Kidney (tissue), 14 donors: ENCODE data around the gene EIF4A2. TPM values are rescaled to one million over a fixed set of nuclear protein-coding genes. Genes with fewer than 3 reads are reported as not detected.
"Not testable (repeated sequence)": the region's sequence is repeated elsewhere in the genome, so short reads cannot be mapped to it uniquely, and the experiment has no call there.

Experiments used
- DNase-seq, 5 donors: peaks; one replicate each; pipeline ENCODE4 v3.0.0-alpha.2; 2013 to 2020
- FAIRE-seq: peaks from 2 replicates; lab custom pipeline; 2012; peaks lifted over from hg19 to GRCh38; lab: Jason Lieb, UNC
- H3K27ac ChIP-seq, 2 donors: one replicate each; pipeline ENCODE4 v1.7.0; 2013; ENCODE audit warnings: low read depth in 2 of 2, low read length in 2 of 2, inconsistent platforms in 1 of 2
- H3K27me3 ChIP-seq: one replicate; pipeline ENCODE4 v1.7.1; 2013; ENCODE audit warnings: low read length, inconsistent platforms; ENCODE audit not compliant: control insufficient read depth, insufficient read depth
- H3K36me3 ChIP-seq, 3 donors: one replicate each; pipeline versions ENCODE4 v1.7.0 to v1.7.1; 2013; ENCODE audit warnings: low read length in 3 of 3, control low read depth in 1 of 3, inconsistent platforms in 1 of 3; ENCODE audit not compliant: insufficient read depth in 3 of 3, control insufficient read depth in 2 of 3
- H3K4me1 ChIP-seq, 3 donors: one replicate each; pipeline versions ENCODE4 v1.7.0 to v1.7.1; 2013; ENCODE audit warnings: low read length in 3 of 3, inconsistent platforms in 1 of 3, low read depth in 1 of 3; ENCODE audit not compliant: control insufficient read depth in 2 of 3, insufficient read depth in 2 of 3
- H3K4me3 ChIP-seq, 3 donors: one replicate each; pipeline versions ENCODE4 v1.7.0 to v1.8.1; 2013; ENCODE audit warnings: low read length in 3 of 3, control low read depth in 1 of 3, inconsistent platforms in 1 of 3
- H3K9ac ChIP-seq, 3 donors: one replicate each; pipeline versions ENCODE4 v1.7.0 to v1.7.1; 2013; ENCODE audit warnings: low read length in 3 of 3, control low read depth in 1 of 3, inconsistent platforms in 1 of 3
- H3K9me3 ChIP-seq, 3 donors: one replicate each; pipeline versions ENCODE4 v1.7.0 to v1.7.1; 2013; ENCODE audit warnings: low read length in 3 of 3, control low read depth in 1 of 3, inconsistent platforms in 1 of 3; ENCODE audit not compliant: control insufficient read depth in 2 of 3, insufficient read depth in 1 of 3
- CTCF ChIP-seq: IDR thresholded peaks from 3 replicates; pipeline ENCODE4 v1.5.1; 2012; ENCODE audit warnings: mild to moderate bottlenecking, moderate library complexity, borderline replicate concordance; ENCODE audit not compliant: insufficient read depth; ENCODE audit errors: extremely low read depth
- intact Hi-C: fragments of 100-400 bp; cut with DNase I; formaldehyde crosslinking; loops from one replicate; pipeline ENCODE4 v1.11.1; 2022
- polyA plus RNA-seq: library from polyadenylated mRNA; stranded (reverse); fragments of 350-450 nt; fragmentation: Illumina TruSeq; extraction: RNeasy Lipid Tissue Mini Kit (QIAGEN cat#74804); gene quantifications from one replicate; pipeline ENCODE4 v1.2.3, GENCODE V29; 2014; ENCODE audit warnings: low read depth, low replicate concordance; ENCODE audit not compliant: insufficient read depth
- total RNA-seq: library from RNA; stranded (reverse); fragmentation: NEBNext Ultra II Directional; extraction: Animal tissue kit (Norgen Biotek cat#: 25700); gene quantifications from one replicate; pipeline ENCODE4 v1.2.1, GENCODE V29; 2021
- donor health status: control.
- donor health status: control.
- donor health status: control.
- donor health status: control.
- donor health status: control.
- donor health status: DM: yes; HTN: yes; CAD: no.
- donor health status: Normal renal cell carcinoma (clear cell type).

Gene EIF4A2
- total and polyA plus RNA-seq, 2 donors from 2014 or later, result 310 to 333 TPM

- no peak overlapping the region for H3K9ac ChIP-seq
- intact Hi-C loops, result no loop called here
- DNase-seq, result no peak
- no peaks in the 10 kb centered on the region for H3K36me3 ChIP-seq
- no peaks in the 10 kb centered on the region for H3K27me3 ChIP-seq
- no peaks in the 10 kb centered on the region for H3K9me3 ChIP-seq
- H3K4me3 ChIP-seq, result no peak overlapping the region
- TF ChIP-seq CTCF, result no peak
- no peak for FAIRE-seq
- peaks cover 0 to 10% (median 4%) of the 10 kb centered on the region in 3 donors for H3K4me1 ChIP-seq
- no peak overlapping the region for H3K27ac ChIP-seq
These were observed 27.1 kb downstream of the EIF4A2 start for GRCh38 chr3:186810336-186810996.

GRCh38 chr3:186811313-186811712 lies 27.9 kb downstream of the EIF4A2 start:
- H3K36me3 ChIP-seq, H3K27ac ChIP-seq, H3K4me3 ChIP-seq, intact Hi-C loops, H3K4me1 ChIP-seq, H3K9me3 ChIP-seq, FAIRE-seq, DNase-seq, H3K9ac ChIP-seq, H3K27me3 ChIP-seq: not testable (repeated sequence)

GRCh38 chr3:186814100-186814499 lies 30.7 kb downstream of the EIF4A2 start:
- Histone ChIP-seq H3K4me1 (no peaks in the 10 kb centered on the region), H3K9ac (no peak overlapping the region), H3K4me3 (no peak overlapping the region), H3K9me3 (no peaks in the 10 kb centered on the region), H3K27ac (no peak overlapping the region), H3K27me3 (no peaks in the 10 kb centered on the region), H3K36me3 (no peaks in the 10 kb centered on the region)
- DNase-seq (no peak), FAIRE-seq (no peak)
- intact Hi-C loops, result no loop called here
- TF ChIP-seq CTCF, result no peak

- Histone ChIP-seq H3K36me3 (no peaks in the 10 kb centered on the region), H3K9me3 (no peaks in the 10 kb centered on the region), H3K4me1 (no peaks in the 10 kb centered on the region), H3K4me3 (no peak overlapping the region), H3K27ac (no peak overlapping the region), H3K9ac (no peak overlapping the region), H3K27me3 (no peaks in the 10 kb centered on the region)
- intact Hi-C loops, result no loop called here
- DNase-seq (no peak), FAIRE-seq (no peak)
- TF ChIP-seq CTCF, result no peak
These were observed 32.1 kb downstream of the EIF4A2 start for GRCh38 chr3:186815435-186815834.
